Vagina (tissue), 2 donors: ENCODE results near the gene MED17. TPM values are rescaled to one million over a fixed set of nuclear protein-coding genes. Genes with fewer than 3 reads are reported as not detected.
A peak's percentile ranks its signal among the peaks of the same experiment; 100 is the strongest.

Experiments
- DNase-seq, 2 donors: peaks; one replicate each; pipeline ENCODE4 v3.0.0-alpha.2; 2017; ENCODE audit errors: extremely low spot score in 2 of 2
- H3K27ac ChIP-seq: fragments of 200-600 bp; sonication (generic); one replicate; pipeline ENCODE4 v1.5.1; 2019
- H3K27me3 ChIP-seq: fragments of 200-600 bp; sonication (generic); one replicate; pipeline ENCODE4 v1.5.1; 2019
- H3K36me3 ChIP-seq, 2 donors: fragments of 200-600 bp; sonication (generic); one replicate each; pipeline ENCODE4 v1.5.1; 2017 to 2019
- H3K4me1 ChIP-seq: fragments of 200-600 bp; sonication (generic); one replicate; pipeline ENCODE4 v1.5.1; 2019
- H3K4me3 ChIP-seq, 2 donors: fragments of 200-600 bp; sonication (generic); 1 replicate in 1 of 2; 2 replicates in 1 of 2; pipeline ENCODE4 v1.5.1; 2016 to 2019
- H3K9me3 ChIP-seq: fragments of 200-600 bp; sonication (generic); one replicate; pipeline ENCODE4 v1.5.1; 2019
- CTCF ChIP-seq, 3 experiments: fragments of 450-650 bp in 2 of 3; fragments of 200-600 bp in 1 of 3; sonication (generic) in 1 of 3; IDR thresholded peaks; one replicate each; pipeline ENCODE4 v1.5.1; 2017 to 2019; ENCODE audit warnings: antibody characterized with exemption in 3 of 3, mild to moderate bottlenecking in 2 of 3, moderate library complexity in 2 of 3
- POLR2A ChIP-seq, 2 donors: fragments of 450-650 bp; IDR thresholded peaks; one replicate each; pipeline ENCODE4 v1.6.1; 2017; ENCODE audit warnings: antibody characterized with exemption in 2 of 2, mild to moderate bottlenecking in 2 of 2, moderate library complexity in 2 of 2
- POLR2AphosphoS5 ChIP-seq, 2 donors: sonication (generic); formaldehyde crosslinking; IDR thresholded peaks; one replicate each; pipeline ENCODE4 v1.9.0; 2017; ENCODE audit warnings: antibody characterized with exemption in 2 of 2, mild to moderate bottlenecking in 2 of 2, low read depth in 1 of 2; ENCODE audit not compliant: insufficient read depth in 1 of 2
- intact Hi-C: fragments of 100-400 bp; cut with DNase I; formaldehyde crosslinking; loops from one replicate; pipeline ENCODE4 v1.15.1; 2023
- total RNA-seq: library from RNA; depleted of rRNA; stranded (reverse); fragments of >200 nt; gene quantifications from one replicate; pipeline ENCODE4 v1.2.3, GENCODE V29; 2016

The MED17 gene, protein sequence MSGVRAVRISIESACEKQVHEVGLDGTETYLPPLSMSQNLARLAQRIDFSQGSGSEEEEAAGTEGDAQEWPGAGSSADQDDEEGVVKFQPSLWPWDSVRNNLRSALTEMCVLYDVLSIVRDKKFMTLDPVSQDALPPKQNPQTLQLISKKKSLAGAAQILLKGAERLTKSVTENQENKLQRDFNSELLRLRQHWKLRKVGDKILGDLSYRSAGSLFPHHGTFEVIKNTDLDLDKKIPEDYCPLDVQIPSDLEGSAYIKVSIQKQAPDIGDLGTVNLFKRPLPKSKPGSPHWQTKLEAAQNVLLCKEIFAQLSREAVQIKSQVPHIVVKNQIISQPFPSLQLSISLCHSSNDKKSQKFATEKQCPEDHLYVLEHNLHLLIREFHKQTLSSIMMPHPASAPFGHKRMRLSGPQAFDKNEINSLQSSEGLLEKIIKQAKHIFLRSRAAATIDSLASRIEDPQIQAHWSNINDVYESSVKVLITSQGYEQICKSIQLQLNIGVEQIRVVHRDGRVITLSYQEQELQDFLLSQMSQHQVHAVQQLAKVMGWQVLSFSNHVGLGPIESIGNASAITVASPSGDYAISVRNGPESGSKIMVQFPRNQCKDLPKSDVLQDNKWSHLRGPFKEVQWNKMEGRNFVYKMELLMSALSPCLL
- total RNA-seq = 29.0 TPM

DNA sequence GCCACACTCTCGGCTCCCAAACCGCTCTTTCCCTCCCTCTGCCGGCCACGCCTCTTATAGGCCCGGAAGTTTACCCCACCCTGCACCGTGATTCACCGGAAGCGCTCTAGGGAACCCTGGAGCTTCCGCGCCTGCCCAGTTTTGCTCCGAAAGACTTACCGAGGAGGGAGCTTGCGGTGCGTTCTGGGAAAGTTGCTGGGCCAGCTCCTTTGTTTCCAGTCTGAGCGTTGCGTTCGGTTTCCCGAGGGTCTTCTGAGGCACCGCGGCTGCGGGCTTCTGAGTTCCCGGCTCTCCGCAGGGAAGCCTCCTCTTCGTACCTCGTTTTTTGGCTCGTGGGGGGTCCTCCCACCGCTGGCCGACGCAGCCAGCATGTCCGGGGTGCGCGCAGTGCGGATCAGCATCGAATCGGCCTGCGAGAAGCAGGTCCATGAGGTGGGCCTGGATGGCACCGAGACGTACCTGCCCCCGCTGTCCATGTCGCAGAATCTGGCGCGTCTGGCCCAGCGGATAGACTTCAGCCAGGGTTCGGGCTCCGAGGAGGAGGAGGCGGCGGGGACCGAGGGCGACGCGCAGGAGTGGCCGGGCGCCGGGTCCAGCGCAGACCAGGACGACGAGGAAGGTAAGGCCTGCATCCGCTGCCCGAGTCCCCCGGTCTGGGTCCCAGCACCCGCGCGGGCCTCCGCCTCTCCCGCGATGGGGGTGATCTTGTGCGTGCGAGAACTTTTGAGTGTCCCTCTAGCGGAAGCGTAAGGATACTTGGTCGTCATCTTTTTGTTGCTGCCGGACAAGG, at the start of gene MED17:
MED17 (plus strand) TSS at position 138 of the 790 bp plus-strand sequence; CDS start at position 370, 232 bp downstream.
- TF ChIP-seq POLR2A (IDR thresholded peaks at IDR 0.05) = peak in 1 of 2 donors; percentile 86
- TF ChIP-seq POLR2AphosphoS5 (IDR thresholded peaks at IDR 0.05; ENCODE audit: insufficient read depth in 1 of 2, low read depth in 1 of 2) = peak; percentile 97 to 98
- TF ChIP-seq CTCF (IDR thresholded peaks at IDR 0.05) = peak in 1 of 3 experiments; percentile 30
- intact Hi-C loops = no loop called here
- peaks cover 42% of the 10 kb centered on the region for H3K4me1 ChIP-seq
- H3K36me3 ChIP-seq = peaks cover 0 to 6% of the 10 kb centered on the region in 2 donors
- peak in 1 of 2 donors; percentile 94 for DNase-seq
- H3K4me3 ChIP-seq = peak within 1 kb of the TSS; percentile 90 to 99
- H3K27ac ChIP-seq = peak within 1 kb of the TSS; percentile 89
- H3K27me3 ChIP-seq = no peaks in the 10 kb centered on the region
- H3K9me3 ChIP-seq = no peaks in the 10 kb centered on the region

- TF ChIP-seq CTCF (IDR thresholded peaks at IDR 0.05) (no peak), POLR2A (IDR thresholded peaks at IDR 0.05) (no peak)
- peaks cover 48% of the 10 kb centered on the region for H3K4me1 ChIP-seq
- peaks cover 5 to 91% of the 10 kb centered on the region in 2 donors for H3K36me3 ChIP-seq
- no peak for DNase-seq
- intact Hi-C loops = no loop called here
- H3K27ac ChIP-seq = no peak overlapping the region
- H3K9me3 ChIP-seq = no peaks in the 10 kb centered on the region
- H3K4me3 ChIP-seq = no peak overlapping the region
- H3K27me3 ChIP-seq = no peaks in the 10 kb centered on the region
Observed at GRCh38 chr11:93734427-93735222, 49.5 kb upstream of the MED17 start.

DNA sequence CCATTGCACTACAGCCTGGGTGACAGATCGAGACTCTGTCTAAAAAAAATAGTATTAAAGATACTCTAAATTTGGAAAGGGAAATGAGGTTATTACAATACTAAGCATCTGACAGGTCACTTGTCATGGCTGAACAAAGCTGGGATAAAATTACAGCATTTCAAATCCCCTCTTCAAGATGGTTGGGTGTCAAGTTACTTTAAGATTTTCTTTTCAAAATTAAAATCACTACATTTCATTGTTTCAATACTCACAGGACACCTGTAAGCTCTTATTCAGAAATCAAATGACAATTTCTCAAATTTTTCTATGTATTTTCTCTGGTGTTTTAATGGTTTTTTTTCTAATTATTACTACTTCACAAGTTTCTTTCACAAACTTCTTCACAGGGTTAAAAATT, 48.5 kb upstream of the MED17 start:
- Histone ChIP-seq H3K4me3 (no peak overlapping the region), H3K27me3 (no peaks in the 10 kb centered on the region), H3K4me1 (peaks cover 57% of the 10 kb centered on the region), H3K9me3 (no peaks in the 10 kb centered on the region), H3K27ac (no peak overlapping the region), H3K36me3 (peaks cover 5 to 81% of the 10 kb centered on the region in 2 donors)
- TF ChIP-seq POLR2A (IDR thresholded peaks at IDR 0.05) (no peak), POLR2AphosphoS5 (IDR thresholded peaks at IDR 0.05; ENCODE audit: insufficient read depth in 1 of 2, low read depth in 1 of 2) (no peak), CTCF (IDR thresholded peaks at IDR 0.05) (no peak)
- intact Hi-C loops = no loop called here
- no peak for DNase-seq

DNA sequence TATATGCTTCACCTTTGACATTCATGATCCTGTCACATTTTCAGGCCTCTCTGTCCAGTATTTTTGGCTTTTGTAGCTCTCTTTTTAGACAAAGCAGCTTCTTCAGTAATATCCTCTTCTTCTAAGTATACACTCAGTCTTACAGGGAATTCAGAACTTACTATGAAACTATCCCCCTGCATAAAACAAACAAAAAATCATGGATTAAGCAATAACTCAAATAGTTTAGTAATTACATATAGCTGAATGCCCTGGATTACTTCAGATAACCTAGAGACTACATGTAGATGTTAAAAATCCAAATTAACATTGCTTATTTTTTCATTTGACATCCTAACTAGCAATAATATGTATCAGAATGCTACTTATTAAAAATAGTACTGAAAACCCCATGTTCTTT, 48.0 kb upstream of the MED17 start:
- Histone ChIP-seq H3K36me3 (peaks cover 5 to 76% of the 10 kb centered on the region in 2 donors), H3K27me3 (no peaks in the 10 kb centered on the region), H3K4me3 (no peak overlapping the region), H3K27ac (no peak overlapping the region), H3K9me3 (no peaks in the 10 kb centered on the region), H3K4me1 (peaks cover 57% of the 10 kb centered on the region)
- intact Hi-C loops = no loop called here
- DNase-seq = no peak
- no peak for TF ChIP-seq POLR2AphosphoS5 (IDR thresholded peaks at IDR 0.05; ENCODE audit: insufficient read depth in 1 of 2, low read depth in 1 of 2)
- TF ChIP-seq CTCF (IDR thresholded peaks at IDR 0.05) = no peak
- TF ChIP-seq POLR2A (IDR thresholded peaks at IDR 0.05) = no peak
